GM23248 (cell line): ENCODE data around the gene TCOF1. TPM values are rescaled to one million over a fixed set of nuclear protein-coding genes. Genes with fewer than 3 reads are reported as not detected.

Experiments used
- DNase-seq: peaks from one replicate; pipeline ENCODE4 v3.0.0-alpha.2; 2015
- H2AFZ ChIP-seq: fragments of 200-600 bp; sonication (generic); 2 replicates; pipeline ENCODE4 v1.6.1; 2016; ENCODE audit warnings: antibody characterized with exemption
- H3F3A ChIP-seq: fragments of 200-600 bp; sonication (generic); 2 replicates; pipeline ENCODE4 v1.6.1; 2016; ENCODE audit warnings: mild to moderate bottlenecking, antibody characterized with exemption, mixed run types; ENCODE audit not compliant: insufficient read depth
- H3K27ac ChIP-seq: fragments of 200-600 bp; sonication (generic); 2 replicates; pipeline ENCODE4 v1.5.1; 2016; ENCODE audit warnings: mild to moderate bottlenecking
- H3K27me3 ChIP-seq: fragments of 200-600 bp; sonication (generic); replicated peaks from 2 replicates; pipeline ENCODE4 v1.6.1; 2016; ENCODE audit warnings: mild to moderate bottlenecking; ENCODE audit not compliant: insufficient read depth
- H3K36me3 ChIP-seq: fragments of 200-600 bp; sonication (generic); 2 replicates; pipeline ENCODE4 v1.6.1; 2016; ENCODE audit warnings: low read depth, mild to moderate bottlenecking
- H3K4me1 ChIP-seq: fragments of 200-600 bp; sonication (generic); 2 replicates; pipeline ENCODE4 v1.6.1; 2016; ENCODE audit warnings: mild to moderate bottlenecking; ENCODE audit not compliant: insufficient read depth
- H3K4me2 ChIP-seq: fragments of 200-600 bp; sonication (generic); one replicate; pipeline ENCODE4 v1.6.1; 2016; ENCODE audit warnings: mild to moderate bottlenecking; ENCODE audit not compliant: unreplicated experiment
- H3K4me3 ChIP-seq: fragments of 200-600 bp; sonication (generic); 2 replicates; pipeline ENCODE4 v1.5.1; 2016; ENCODE audit warnings: mild to moderate bottlenecking
- H3K79me2 ChIP-seq: fragments of 200-600 bp; sonication (generic); 2 replicates; pipeline ENCODE4 v1.6.1; 2016; ENCODE audit warnings: mild to moderate bottlenecking; ENCODE audit not compliant: insufficient read depth
- H3K9ac ChIP-seq: fragments of 200-600 bp; sonication (generic); 2 replicates; pipeline ENCODE4 v1.6.1; 2016; ENCODE audit warnings: mild to moderate bottlenecking
- H3K9me2 ChIP-seq: fragments of 200-600 bp; sonication (generic); 2 replicates; pipeline ENCODE4 v1.6.1; 2016; ENCODE audit warnings: mixed run types, mild to moderate bottlenecking, moderate library complexity; ENCODE audit not compliant: insufficient read depth
- H3K9me3 ChIP-seq: fragments of 200-600 bp; sonication (generic); one replicate; pipeline ENCODE4 v1.6.1; 2017; ENCODE audit warnings: low read depth
- H4K20me1 ChIP-seq: fragments of 200-600 bp; sonication (generic); 2 replicates; pipeline ENCODE4 v1.6.0; 2016; ENCODE audit not compliant: insufficient read depth
- EZH2 ChIP-seq: fragments of 200-600 bp; sonication (generic); IDR thresholded peaks from 2 replicates; pipeline ENCODE4 v1.6.1; 2018; ENCODE audit warnings: antibody characterized with exemption, mild to moderate bottlenecking; ENCODE audit not compliant: insufficient read depth, poor library complexity, severe bottlenecking
- EZH2phosphoT487 ChIP-seq: fragments of 200-600 bp; sonication (generic); IDR thresholded peaks from 2 replicates; pipeline ENCODE4 v1.6.1; 2018; ENCODE audit warnings: antibody characterized with exemption, moderate library complexity, mild to moderate bottlenecking, low read depth; ENCODE audit not compliant: insufficient read depth
- WGBS, 2 experiments: methylation state at CpG; one replicate each; pipeline ENCODE4 v1.1.6; 2015 to 2017; ENCODE audit warnings: low lambda C conversion rate in 2 of 2, low coverage in 1 of 2; ENCODE audit errors: missing lambda C conversion rate in 2 of 2; 5-methylcytosine and 5-hydroxymethylcytosine counted together
- in situ Hi-C: fragments of 300-500 bp; cut with MboI; formaldehyde crosslinking; loops from 2 replicates; pipeline ENCODE4 v1.15.0; 2020
- polyA plus RNA-seq: library from polyadenylated mRNA; unstranded; fragments of >200 nt; fragmentation: Nextera tagmentation; extraction: Ambion mirVana; gene quantifications from 2 replicates; pipeline ENCODE4 v1.2.1, GENCODE V29; 2016
- total RNA-seq: library from RNA; depleted of rRNA; stranded (reverse); fragments of >200 nt; shearing (Covaris generic); gene quantifications from 2 replicates; pipeline ENCODE4 v1.2.3, GENCODE V29; 2014

TCOF1 gene
- total and polyA plus RNA-seq, 2 experiments from 2014 or later = 15.1 to 18.0 TPM

- no peak overlapping the region for H3K9ac ChIP-seq
- H3K79me2 ChIP-seq = no peaks in the 10 kb centered on the region
- H3K4me1 ChIP-seq = no peaks in the 10 kb centered on the region
- no peak overlapping the region for H3K4me3 ChIP-seq
- no peaks in the 10 kb centered on the region for H3K27me3 ChIP-seq
- H2AFZ ChIP-seq = no peak overlapping the region
- DNase-seq = no peak
- H3K4me2 ChIP-seq = no peak overlapping the region
- in situ Hi-C loops = no loop called here
- no peaks in the 10 kb centered on the region for H3F3A ChIP-seq
- no peaks in the 10 kb centered on the region for H3K9me2 ChIP-seq
- H3K27ac ChIP-seq = no peak overlapping the region
- 93 to 100% methylated on average over 2 of the region's 2 CpGs for WGBS, 2 experiments
- no peak for TF ChIP-seq EZH2phosphoT487
- TF ChIP-seq EZH2 = no peak
- H4K20me1 ChIP-seq = no peaks in the 10 kb centered on the region
- no peaks in the 10 kb centered on the region for H3K36me3 ChIP-seq
- no peaks in the 10 kb centered on the region for H3K9me3 ChIP-seq
Measured at GRCh38 chr5:150347003-150347402, 10.5 kb upstream of the TCOF1 start.

- 61% methylated on average over 9 of the region's 9 CpGs for WGBS, 2 experiments
- no peaks in the 10 kb centered on the region for H3K9me2 ChIP-seq
Measured at GRCh38 chr5:150347451-150347850, 10.0 kb upstream of the TCOF1 start.

GRCh38 chr5:150349681-150350275, 7.7 kb upstream of the TCOF1 start:
- Histone ChIP-seq H3K4me1 (no peaks in the 10 kb centered on the region), H3K36me3 (no peaks in the 10 kb centered on the region), H3K4me2 (no peak overlapping the region), H3K4me3 (no peak overlapping the region), H3K9me3 (no peaks in the 10 kb centered on the region), H3K79me2 (no peaks in the 10 kb centered on the region), H4K20me1 (no peaks in the 10 kb centered on the region), H3K9me2 (no peaks in the 10 kb centered on the region), H3K9ac (no peak overlapping the region), H3K27ac (no peak overlapping the region), H3K27me3 (no peaks in the 10 kb centered on the region), H3F3A (no peaks in the 10 kb centered on the region), H2AFZ (no peak overlapping the region)
- DNase-seq = no peak
- TF ChIP-seq EZH2 (no peak), EZH2phosphoT487 (no peak)
- in situ Hi-C loops = no loop called here
- WGBS, 2 experiments = 72 to 78% methylated on average over 6 of the region's 6 CpGs

More at GRCh38 chr5:150347451-150347850, 10.0 kb upstream of the TCOF1 start:
- H3K4me3 ChIP-seq = no peak overlapping the region
- no peak for TF ChIP-seq EZH2
- no peak for TF ChIP-seq EZH2phosphoT487
- in situ Hi-C loops = no loop called here
- H3K4me1 ChIP-seq = no peaks in the 10 kb centered on the region
- DNase-seq = no peak
- no peak overlapping the region for H3K27ac ChIP-seq
- no peak overlapping the region for H3K9ac ChIP-seq
- no peaks in the 10 kb centered on the region for H3K9me3 ChIP-seq
- H4K20me1 ChIP-seq = no peaks in the 10 kb centered on the region
- H3K4me2 ChIP-seq = no peak overlapping the region
- H3K79me2 ChIP-seq = no peaks in the 10 kb centered on the region
- H3K27me3 ChIP-seq = no peaks in the 10 kb centered on the region
- no peak overlapping the region for H2AFZ ChIP-seq
- H3F3A ChIP-seq = no peaks in the 10 kb centered on the region
- no peaks in the 10 kb centered on the region for H3K36me3 ChIP-seq

- no peak overlapping the region for H3K27ac ChIP-seq
- TF ChIP-seq EZH2phosphoT487 (no peak), EZH2 (no peak)
- no peak overlapping the region for H3K4me3 ChIP-seq
- peak; percentile 85 for DNase-seq
- no peaks in the 10 kb centered on the region for H3K9me3 ChIP-seq
- H4K20me1 ChIP-seq = no peaks in the 10 kb centered on the region
- no peaks in the 10 kb centered on the region for H3F3A ChIP-seq
- no peaks in the 10 kb centered on the region for H3K27me3 ChIP-seq
- no peak overlapping the region for H3K4me2 ChIP-seq
- no peaks in the 10 kb centered on the region for H3K4me1 ChIP-seq
- H2AFZ ChIP-seq = no peak overlapping the region
- H3K9ac ChIP-seq = no peak overlapping the region
- H3K9me2 ChIP-seq = no peaks in the 10 kb centered on the region
- no peaks in the 10 kb centered on the region for H3K79me2 ChIP-seq
- 51 to 55% methylated on average over 7 of the region's 7 CpGs for WGBS, 2 experiments
- in situ Hi-C loops = no loop called here
- H3K36me3 ChIP-seq = no peaks in the 10 kb centered on the region
Measured at GRCh38 chr5:150350524-150351344, 6.8 kb upstream of the TCOF1 start.
